GM12878 (cell line): ENCODE results near the gene PLXNA4.

Source experiments
- BRCA1 ChIP-seq: IDR thresholded peaks from 2 replicates; pipeline ENCODE4 v1.6.1; 2011; ENCODE audit warnings: low read depth, low read length, improper control_type of control experiment
- CEBPB ChIP-seq, 2 experiments: fragments of 150-350 bp in 1 of 2; IDR thresholded peaks; 2 replicates each; pipeline ENCODE4 v1.6.1; 2012 to 2014; ENCODE audit warnings: low read depth in 2 of 2, low read length in 2 of 2, borderline replicate concordance in 1 of 2, inconsistent platforms in 1 of 2
- FOXM1 ChIP-seq: IDR thresholded peaks from 2 replicates; pipeline ENCODE4 v1.6.1; 2012; ENCODE audit warnings: low read depth, mild to moderate bottlenecking, inconsistent platforms, low read length, moderate library complexity
- PAX8 ChIP-seq: fragments of 450-650 bp; IDR thresholded peaks from 2 replicates; pipeline ENCODE4 v1.6.1; 2017; ENCODE audit warnings: mild to moderate bottlenecking, moderate library complexity
- TAF1 ChIP-seq: IDR thresholded peaks from 2 replicates; pipeline ENCODE4 v1.6.1; 2011; ENCODE audit warnings: mild to moderate bottlenecking, low read depth, low read length, borderline replicate concordance
- TF ChIP-seq, protein P1 (sequence below), 3 experiments: IDR thresholded peaks in 2 of 3; conservative IDR thresholded peaks in 1 of 3; 2 replicates each; pipeline ENCODE4 v1.5.1; 2011; ENCODE audit warnings: low read depth in 3 of 3, low read length in 3 of 3, mild to moderate bottlenecking in 3 of 3, control low read depth in 2 of 3, moderate library complexity in 2 of 3, inconsistent platforms in 1 of 3, mixed read lengths in 1 of 3; ENCODE audit not compliant: control insufficient read depth in 2 of 3, insufficient read depth in 1 of 3; ENCODE audit errors: extremely low read depth in 1 of 3
- TF ChIP-seq, protein P2 (sequence below): IDR thresholded peaks from 2 replicates; pipeline ENCODE4 v1.6.1; 2012; ENCODE audit warnings: low read depth, low read length, improper control_type of control experiment
- TF ChIP-seq, protein P3 (sequence below): IDR thresholded peaks from 2 replicates; pipeline ENCODE4 v1.6.1; 2011; ENCODE audit warnings: low read depth, mild to moderate bottlenecking, low read length, moderate library complexity, borderline replicate concordance; ENCODE audit errors: extremely low read depth

GRCh38 chr7:132140341-132140740 lies 435.9 kb downstream of the PLXNA4 start:
- TF ChIP-seq, protein P1, sequence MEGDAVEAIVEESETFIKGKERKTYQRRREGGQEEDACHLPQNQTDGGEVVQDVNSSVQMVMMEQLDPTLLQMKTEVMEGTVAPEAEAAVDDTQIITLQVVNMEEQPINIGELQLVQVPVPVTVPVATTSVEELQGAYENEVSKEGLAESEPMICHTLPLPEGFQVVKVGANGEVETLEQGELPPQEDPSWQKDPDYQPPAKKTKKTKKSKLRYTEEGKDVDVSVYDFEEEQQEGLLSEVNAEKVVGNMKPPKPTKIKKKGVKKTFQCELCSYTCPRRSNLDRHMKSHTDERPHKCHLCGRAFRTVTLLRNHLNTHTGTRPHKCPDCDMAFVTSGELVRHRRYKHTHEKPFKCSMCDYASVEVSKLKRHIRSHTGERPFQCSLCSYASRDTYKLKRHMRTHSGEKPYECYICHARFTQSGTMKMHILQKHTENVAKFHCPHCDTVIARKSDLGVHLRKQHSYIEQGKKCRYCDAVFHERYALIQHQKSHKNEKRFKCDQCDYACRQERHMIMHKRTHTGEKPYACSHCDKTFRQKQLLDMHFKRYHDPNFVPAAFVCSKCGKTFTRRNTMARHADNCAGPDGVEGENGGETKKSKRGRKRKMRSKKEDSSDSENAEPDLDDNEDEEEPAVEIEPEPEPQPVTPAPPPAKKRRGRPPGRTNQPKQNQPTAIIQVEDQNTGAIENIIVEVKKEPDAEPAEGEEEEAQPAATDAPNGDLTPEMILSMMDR (IDR thresholded peaks at IDR 0.05 in 2 of 3, conservative IDR thresholded peaks at IDR 0.05 in 1 of 3; ENCODE audit: control insufficient read depth in 2 of 3, extremely low read depth in 1 of 3, insufficient read depth in 1 of 3, low read depth in 3 of 3, low read length in 3 of 3): no peak
- TF ChIP-seq CEBPB (IDR thresholded peaks at IDR 0.05; ENCODE audit: borderline replicate concordance in 1 of 2, low read depth in 2 of 2, low read length in 2 of 2): no peak
- TF ChIP-seq PAX8: no peak
- TF ChIP-seq, protein P2, sequence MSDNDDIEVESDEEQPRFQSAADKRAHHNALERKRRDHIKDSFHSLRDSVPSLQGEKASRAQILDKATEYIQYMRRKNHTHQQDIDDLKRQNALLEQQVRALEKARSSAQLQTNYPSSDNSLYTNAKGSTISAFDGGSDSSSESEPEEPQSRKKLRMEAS: no peak
- TF ChIP-seq BRCA1: no peak
- TF ChIP-seq FOXM1: no peak
- no peak for TF ChIP-seq TAF1
- TF ChIP-seq, protein P3, sequence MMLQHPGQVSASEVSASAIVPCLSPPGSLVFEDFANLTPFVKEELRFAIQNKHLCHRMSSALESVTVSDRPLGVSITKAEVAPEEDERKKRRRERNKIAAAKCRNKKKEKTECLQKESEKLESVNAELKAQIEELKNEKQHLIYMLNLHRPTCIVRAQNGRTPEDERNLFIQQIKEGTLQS: no peak
